Stimulated activated CD8-positive, alpha-beta memory T cell treated with anti-CD3 and anti-CD28 coated beads, Interleukin-15, amount 100 ng/mL, for 48 hours (primary cell): Measurements from ENCODE around the gene RRP12.
"Not testable (repeated sequence)": the region's sequence is repeated elsewhere in the genome, so short reads cannot be mapped to it uniquely, and the experiment has no call there.

Source experiments
- DNase-seq, 2 donors: peaks; one replicate each; pipeline ENCODE4 v3.0.0-alpha.2; 2020; ENCODE audit warnings: low read depth in 2 of 2

RRP12 gene

GRCh38 chr10:97400665-97401454 lies at the start of gene RRP12:
TSS of gene RRP12 (minus strand) at chr10:97401340. CDS start at chr10:97401231, 109 bp downstream.
- DNase-seq = peak; percentile 70 to 71

GRCh38 chr10:97450828-97451227 lies 49.7 kb upstream of the RRP12 start:
- no peak for DNase-seq

GRCh38 chr10:97445722-97446639 lies 44.8 kb upstream of the RRP12 start, which contains the start of the genes EXOSC1 and ZDHHC16:
TSS of gene EXOSC1 (minus strand) at chr10:97446006. CDS start at chr10:97445985, 21 bp downstream.
TSS of gene ZDHHC16 (plus strand) at chr10:97446175. CDS start at chr10:97451676, 5,501 bp downstream.
- peak; percentile 90 for DNase-seq

- no peak for DNase-seq
Observed at GRCh38 chr10:97445357-97445721, 44.2 kb upstream of the RRP12 start.

- DNase-seq = no peak
Observed at GRCh38 chr10:97444212-97444611, 43.1 kb upstream of the RRP12 start.

GRCh38 chr10:97442277-97442676 lies 41.1 kb upstream of the RRP12 start:
- no peak for DNase-seq

GRCh38 chr10:97435211-97435610 lies 34.1 kb upstream of the RRP12 start:
- no peak for DNase-seq

GRCh38 chr10:97434557-97434956 lies 33.4 kb upstream of the RRP12 start:
- no peak for DNase-seq

- DNase-seq = no peak
Observed at GRCh38 chr10:97434055-97434454, 32.9 kb upstream of the RRP12 start.

GRCh38 chr10:97428572-97428981 lies 27.4 kb upstream of the RRP12 start:
- DNase-seq = no peak

- DNase-seq = no peak
Observed at GRCh38 chr10:97427571-97428179, 26.5 kb upstream of the RRP12 start.

GRCh38 chr10:97426776-97427570 lies 25.8 kb upstream of the RRP12 start:
- no peak for DNase-seq

- DNase-seq = peak; percentile 95 to 96
Observed at GRCh38 chr10:97425964-97426775, 25.0 kb upstream of the RRP12 start, which contains the start of gene PGAM1. TSS of gene PGAM1 (plus strand) at chr10:97426191. CDS start at chr10:97426308, 117 bp downstream.

GRCh38 chr10:97423757-97424098 lies 22.6 kb upstream of the RRP12 start:
- DNase-seq = not testable (repeated sequence)

- no peak for DNase-seq
Observed at GRCh38 chr10:97416565-97416964, 15.4 kb upstream of the RRP12 start.

GRCh38 chr10:97412891-97413304 lies 11.8 kb upstream of the RRP12 start:
- DNase-seq = peak; percentile 66 to 73

- DNase-seq = no peak
Observed at GRCh38 chr10:97411406-97411805, 10.3 kb upstream of the RRP12 start.

GRCh38 chr10:97408496-97408992 lies 7.4 kb upstream of the RRP12 start:
- no peak for DNase-seq

- no peak for DNase-seq
Observed at GRCh38 chr10:97407952-97408248, 6.8 kb upstream of the RRP12 start.

- DNase-seq = no peak
Observed at GRCh38 chr10:97407211-97407951, 6.2 kb upstream of the RRP12 start.
